ENCODE measurements around the gene GPR18. TPM values are rescaled to one million over a fixed set of nuclear protein-coding genes. Genes with fewer than 3 reads are reported as not detected.

Gene GPR18
- total and polyA plus RNA-seq, 2 of the 4 experiments (the other 2 are of a cell fraction) = not detected

DNA sequence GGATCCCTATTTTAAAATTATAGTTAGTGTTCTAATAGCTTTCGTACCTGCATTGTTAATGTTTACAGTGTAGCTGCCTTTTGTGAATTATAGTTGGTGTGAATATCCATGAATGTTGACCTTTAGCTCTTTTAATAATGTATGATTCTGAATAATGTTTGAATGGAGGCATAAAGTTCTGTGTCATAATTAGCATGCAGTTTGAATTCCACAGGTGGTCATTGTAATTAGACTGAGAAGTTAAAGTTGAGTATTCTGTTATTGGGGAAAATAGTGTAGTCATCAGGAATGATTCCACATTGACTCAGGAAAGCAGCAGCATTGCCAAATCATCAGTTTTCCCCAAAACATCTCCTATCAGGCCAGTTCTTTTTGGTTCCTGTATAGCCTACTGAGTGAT, 12.1 kb downstream of the GPR18 start:
- dilution Hi-C loops (cut with HindIII; ENCODE audit: low sequenced_read_pairs, unreplicated experiment) (no loop called here), intact Hi-C loops (cut with micrococcal nuclease) (no loop called here), in situ Hi-C loops (cut with MboI; ENCODE audit: low sequenced_read_pairs) (no loop called here)
- H3K4me2 ChIP-seq (ENCODE audit: low read depth, low read length) = no peak overlapping the region
- no peak overlapping the region for H3K23ac ChIP-seq (ENCODE audit: low read depth, low read length)
- H2BK15ac ChIP-seq (ENCODE audit: low read depth, low read length) = no peak overlapping the region
- no peak overlapping the region for H3K56ac ChIP-seq (ENCODE audit: extremely low read depth, insufficient read depth, low read length)
- H2BK120ac ChIP-seq (ENCODE audit: low read depth, low read length) = no peak overlapping the region
- H2AK9ac ChIP-seq (replicated peaks; ENCODE audit: low read depth, low read length, poor library complexity) = no peak overlapping the region
- no peak overlapping the region for H3K4ac ChIP-seq (ENCODE audit: low read depth, low read length)
- no peak for ATAC-seq (ENCODE audit: low read depth)
- ChIA-PET CTCF (no interaction called here), POLR2A (ENCODE audit: unreplicated experiment) (no interaction called here)
- H2BK20ac ChIP-seq (ENCODE audit: low read depth, low read length) = no peak overlapping the region
- H3K14ac ChIP-seq (replicated peaks; ENCODE audit: low read depth, low read length) = no peak overlapping the region
- H2AK5ac ChIP-seq (ENCODE audit: low read depth, low read length) = no peak overlapping the region
- H3K4me1 ChIP-seq (ENCODE audit: control insufficient read depth, insufficient read depth, low read length) = no peaks in the 10 kb centered on the region
- H4K5ac ChIP-seq (ENCODE audit: low read depth, low read length) = no peak overlapping the region
- H3K9me1 ChIP-seq (ENCODE audit: insufficient read depth, low read length) = no peaks in the 10 kb centered on the region
- no peak for DNase-seq
- peaks cover 2% of the 10 kb centered on the region; the same call in 1 of the 2 replicates for H3K36me3 ChIP-seq (ENCODE audit: control insufficient read depth, insufficient read depth, low read length)
- H3K27ac ChIP-seq (ENCODE audit: insufficient read depth, low read length) = no peak overlapping the region
- no peaks in the 10 kb centered on the region for H4K20me1 ChIP-seq (ENCODE audit: insufficient read depth, low read length)
- H3K9me3 ChIP-seq (ENCODE audit: control insufficient read depth, insufficient read depth, low read length) = no peaks in the 10 kb centered on the region
- H3K79me1 ChIP-seq (ENCODE audit: low read depth in 1 of 2, low read length in 2 of 2) = peaks cover 0 to 4% of the 10 kb centered on the region in 2 experiments; a peak in 1 of 4 replicates
- H3K27me3 ChIP-seq (ENCODE audit: control insufficient read depth, insufficient read depth, low read length) = no peaks in the 10 kb centered on the region
- TF ChIP-seq RFX5 (IDR thresholded peaks at IDR 0.05; ENCODE audit: low read depth, low read length) (no peak), SMC3 (IDR thresholded peaks at IDR 0.05; ENCODE audit: low read depth, low read length) (no peak), FOS (IDR thresholded peaks at IDR 0.05; ENCODE audit: low read depth, low read length) (no peak), MAFK (IDR thresholded peaks at IDR 0.05; ENCODE audit: low read depth, low read length) (no peak), ELK1 (IDR thresholded peaks at IDR 0.05; ENCODE audit: borderline replicate concordance, low read depth, low read length) (no peak), MAZ (IDR thresholded peaks at IDR 0.05; ENCODE audit: borderline replicate concordance, low read depth, low read length) (no peak), MXI1 (IDR thresholded peaks at IDR 0.05; ENCODE audit: borderline replicate concordance, low read depth, low read length) (no peak), POLR2A (IDR thresholded peaks at IDR 0.05; ENCODE audit: low read depth, low read length) (no peak), CTCF (conservative IDR thresholded peaks at IDR 0.05; ENCODE audit: low read depth, low read length) (no peak), RCOR1 (IDR thresholded peaks at IDR 0.05; ENCODE audit: insufficient replicate concordance, low read length) (no peak), CEBPB (IDR thresholded peaks at IDR 0.05; ENCODE audit: low read depth, low read length) (no peak), CHD1 (IDR thresholded peaks at IDR 0.05; ENCODE audit: low read depth, low read length) (no peak), BHLHE40 (IDR thresholded peaks at IDR 0.05; ENCODE audit: low read depth, low read length) (no peak), RAD21 (IDR thresholded peaks at IDR 0.05; ENCODE audit: low read length) (no peak)
- TF ChIP-seq, protein P1, sequence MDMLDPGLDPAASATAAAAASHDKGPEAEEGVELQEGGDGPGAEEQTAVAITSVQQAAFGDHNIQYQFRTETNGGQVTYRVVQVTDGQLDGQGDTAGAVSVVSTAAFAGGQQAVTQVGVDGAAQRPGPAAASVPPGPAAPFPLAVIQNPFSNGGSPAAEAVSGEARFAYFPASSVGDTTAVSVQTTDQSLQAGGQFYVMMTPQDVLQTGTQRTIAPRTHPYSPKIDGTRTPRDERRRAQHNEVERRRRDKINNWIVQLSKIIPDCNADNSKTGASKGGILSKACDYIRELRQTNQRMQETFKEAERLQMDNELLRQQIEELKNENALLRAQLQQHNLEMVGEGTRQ (IDR thresholded peaks at IDR 0.05; ENCODE audit: low read depth, low read length) = no peak
- H3K9ac ChIP-seq (ENCODE audit: low read depth, low read length) = no peak overlapping the region
- no peak overlapping the region for H4K91ac ChIP-seq (ENCODE audit: insufficient read depth, low read depth, low read length)
- BruUV-seq (replicated peaks) = no TSS peak
- H3K4me3 ChIP-seq (ENCODE audit: insufficient read depth, low read depth, low read length) = no peak overlapping the region
- no peak overlapping the region for H2AFZ ChIP-seq (replicated peaks; ENCODE audit: low read length, poor library complexity)
- H4K8ac ChIP-seq (ENCODE audit: low read depth in 2 of 2, low read length in 2 of 2) = no peak overlapping the region
- no peak overlapping the region for H2BK5ac ChIP-seq (ENCODE audit: low read depth, low read length, poor library complexity, severe bottlenecking)
- no CpG with 5 or more reads among the region's 1 CpG for WGBS, 2 experiments (ENCODE audit: extremely low coverage in 2 of 2, insufficient read length in 1 of 2)
- no peak overlapping the region for H3K18ac ChIP-seq (ENCODE audit: low read depth, low read length)

Data from IMR-90 (cell line).